GM12874 (cell line): Measurements from ENCODE around the gene YBEY.

Experiments used
- TF ChIP-seq, protein P1 (sequence below): IDR thresholded peaks from 2 replicates; pipeline ENCODE4 v1.5.1; 2011; ENCODE audit warnings: low read depth, mild to moderate bottlenecking, control low read depth, low read length, moderate library complexity; ENCODE audit not compliant: insufficient read depth

The YBEY gene

DNA sequence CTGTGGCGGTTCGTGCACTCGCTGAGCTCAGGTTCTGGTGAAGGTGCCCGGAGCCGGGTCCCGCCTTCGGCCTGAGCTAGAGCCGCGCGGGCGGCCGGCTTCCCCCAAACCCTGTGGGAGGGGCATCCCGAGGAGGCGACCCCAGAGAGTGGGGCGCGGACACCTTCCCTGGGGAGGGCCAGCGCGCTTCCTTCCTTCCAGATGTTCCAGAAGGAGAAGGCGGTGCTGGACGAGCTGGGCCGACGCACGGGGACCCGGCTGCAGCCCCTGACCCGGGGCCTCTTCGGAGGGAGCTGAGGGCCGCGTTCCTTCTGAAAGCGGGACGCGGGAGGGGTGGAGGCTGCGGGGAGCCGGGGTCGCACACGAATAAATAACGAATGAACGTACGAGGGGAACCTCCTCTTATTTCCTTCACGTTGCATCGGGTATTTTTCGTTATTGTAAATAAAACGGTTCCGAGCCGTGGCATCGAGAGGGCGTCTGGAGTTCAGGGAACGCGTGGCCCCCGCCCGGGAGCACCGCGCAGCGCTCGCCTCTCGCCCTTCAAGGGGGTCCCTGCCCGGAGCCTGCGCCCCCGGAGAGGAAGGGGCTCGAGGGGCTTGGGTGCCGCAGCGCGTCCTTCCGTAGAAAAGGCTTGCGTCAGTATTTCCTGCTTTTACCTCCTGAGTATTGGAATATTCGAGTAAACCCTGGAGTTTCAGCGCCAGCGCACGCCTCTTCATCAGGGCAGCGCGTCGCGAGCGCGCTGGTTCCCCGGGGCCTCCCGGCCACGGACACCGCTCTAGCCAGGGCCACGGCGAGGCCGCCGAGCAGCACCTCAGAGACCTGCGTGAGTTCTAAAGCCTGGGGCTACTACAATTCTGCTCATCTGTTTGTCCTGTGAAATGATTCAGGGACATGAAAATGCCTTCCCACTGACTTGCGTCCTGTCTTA is 11.5 kb downstream of the YBEY start:
- TF ChIP-seq, protein P1, sequence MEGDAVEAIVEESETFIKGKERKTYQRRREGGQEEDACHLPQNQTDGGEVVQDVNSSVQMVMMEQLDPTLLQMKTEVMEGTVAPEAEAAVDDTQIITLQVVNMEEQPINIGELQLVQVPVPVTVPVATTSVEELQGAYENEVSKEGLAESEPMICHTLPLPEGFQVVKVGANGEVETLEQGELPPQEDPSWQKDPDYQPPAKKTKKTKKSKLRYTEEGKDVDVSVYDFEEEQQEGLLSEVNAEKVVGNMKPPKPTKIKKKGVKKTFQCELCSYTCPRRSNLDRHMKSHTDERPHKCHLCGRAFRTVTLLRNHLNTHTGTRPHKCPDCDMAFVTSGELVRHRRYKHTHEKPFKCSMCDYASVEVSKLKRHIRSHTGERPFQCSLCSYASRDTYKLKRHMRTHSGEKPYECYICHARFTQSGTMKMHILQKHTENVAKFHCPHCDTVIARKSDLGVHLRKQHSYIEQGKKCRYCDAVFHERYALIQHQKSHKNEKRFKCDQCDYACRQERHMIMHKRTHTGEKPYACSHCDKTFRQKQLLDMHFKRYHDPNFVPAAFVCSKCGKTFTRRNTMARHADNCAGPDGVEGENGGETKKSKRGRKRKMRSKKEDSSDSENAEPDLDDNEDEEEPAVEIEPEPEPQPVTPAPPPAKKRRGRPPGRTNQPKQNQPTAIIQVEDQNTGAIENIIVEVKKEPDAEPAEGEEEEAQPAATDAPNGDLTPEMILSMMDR = no peak

DNA sequence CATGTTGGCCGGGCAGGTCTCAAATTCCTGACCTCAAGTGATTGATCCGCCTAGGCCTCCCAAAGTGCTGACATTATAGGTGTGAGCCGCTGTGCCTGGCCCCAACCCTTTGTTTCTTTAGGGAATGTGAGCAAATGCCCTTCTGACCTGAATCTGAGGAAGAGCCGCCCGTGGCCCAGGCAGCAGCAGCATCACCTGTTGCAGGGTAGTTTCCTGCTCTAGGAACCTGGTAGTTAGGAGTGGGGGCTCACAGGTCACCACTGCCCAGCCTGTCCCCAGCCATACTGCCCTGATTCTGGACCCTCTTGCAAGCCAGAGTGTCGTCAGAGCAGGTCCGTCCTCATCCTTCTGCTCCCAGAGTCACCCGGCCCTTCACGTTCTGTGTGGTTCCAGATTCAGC is 13.0 kb downstream of the YBEY start:
- TF ChIP-seq, protein P1 = no peak

DNA sequence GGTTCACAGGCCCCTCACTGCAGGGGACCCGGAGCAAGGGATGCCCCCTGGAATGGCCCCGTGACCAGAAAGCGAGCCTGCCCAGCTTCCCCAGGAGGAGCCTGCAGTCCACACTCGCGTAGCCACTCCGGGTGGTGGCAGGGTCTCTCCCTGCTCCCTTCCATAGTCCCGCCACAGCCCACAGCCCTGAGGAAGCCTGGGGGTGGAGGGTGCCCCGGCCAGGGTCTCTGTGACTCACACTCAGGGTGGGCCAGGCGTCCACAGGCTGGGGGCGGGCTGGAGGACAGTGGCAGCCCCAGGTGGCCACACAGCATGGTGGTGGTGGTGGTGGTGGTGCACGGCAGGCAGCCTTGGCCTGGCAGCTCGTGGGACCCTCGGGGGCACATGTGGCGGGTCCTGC is 15.6 kb downstream of the YBEY start:
- TF ChIP-seq, protein P1 = no peak

DNA sequence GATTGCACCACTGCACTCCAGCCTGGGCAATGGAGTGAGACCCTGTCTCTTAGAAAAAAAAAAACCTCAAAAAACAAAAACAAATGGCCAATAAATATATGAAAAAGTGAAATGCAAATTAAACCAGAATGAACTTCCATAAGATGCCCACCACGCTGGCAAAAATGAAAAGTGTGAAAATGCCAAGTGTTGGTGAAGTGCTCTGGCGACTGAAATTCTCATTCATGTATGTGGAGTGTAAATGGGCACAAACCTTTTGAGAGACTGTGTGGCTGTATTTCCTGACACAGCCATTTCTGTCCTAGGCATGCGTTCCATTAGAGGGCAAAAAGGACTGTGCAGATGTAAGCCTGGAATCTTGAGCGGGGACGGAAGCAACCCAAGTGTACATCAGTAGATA is 18.3 kb downstream of the YBEY start:
- TF ChIP-seq, protein P1 = no peak

DNA sequence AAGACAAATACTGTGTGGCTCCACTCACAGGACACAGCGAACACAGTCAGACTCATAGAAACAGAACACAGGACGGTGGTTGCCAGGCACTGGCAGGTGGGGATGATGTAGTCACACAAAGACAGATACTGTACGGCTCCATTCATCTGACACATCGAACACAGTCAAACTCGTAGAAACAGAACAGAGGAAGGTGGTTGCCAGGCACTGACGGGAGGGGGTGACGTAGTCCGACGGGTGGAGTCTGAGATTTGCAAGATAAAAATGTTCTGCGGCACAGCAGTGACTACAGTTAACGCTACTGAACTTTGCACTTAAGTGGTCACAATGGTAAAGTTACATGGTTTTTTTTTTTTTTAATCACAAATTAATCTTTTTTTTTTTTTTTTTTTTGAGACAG is 18.8 kb downstream of the YBEY start:
- TF ChIP-seq, protein P1 = no peak

DNA sequence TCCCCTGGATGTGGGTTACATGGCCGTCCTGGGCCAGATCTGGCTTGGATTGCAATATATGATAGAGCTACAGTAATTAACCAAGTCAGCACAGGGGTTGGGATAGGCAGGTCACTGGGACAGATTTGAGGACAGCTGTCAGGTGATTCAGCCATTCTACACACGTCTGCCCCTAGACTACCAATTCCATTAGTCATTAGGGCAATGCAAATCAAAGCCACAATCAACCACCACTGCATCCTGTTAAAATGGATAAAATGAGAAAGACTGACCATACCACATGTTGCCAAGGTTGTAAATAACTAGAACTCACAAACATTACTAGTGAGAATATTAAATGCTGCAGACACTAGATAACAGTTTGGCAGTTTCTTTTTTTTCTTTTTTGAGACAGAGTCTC is 21.5 kb downstream of the YBEY start:
- TF ChIP-seq, protein P1 = no peak

DNA sequence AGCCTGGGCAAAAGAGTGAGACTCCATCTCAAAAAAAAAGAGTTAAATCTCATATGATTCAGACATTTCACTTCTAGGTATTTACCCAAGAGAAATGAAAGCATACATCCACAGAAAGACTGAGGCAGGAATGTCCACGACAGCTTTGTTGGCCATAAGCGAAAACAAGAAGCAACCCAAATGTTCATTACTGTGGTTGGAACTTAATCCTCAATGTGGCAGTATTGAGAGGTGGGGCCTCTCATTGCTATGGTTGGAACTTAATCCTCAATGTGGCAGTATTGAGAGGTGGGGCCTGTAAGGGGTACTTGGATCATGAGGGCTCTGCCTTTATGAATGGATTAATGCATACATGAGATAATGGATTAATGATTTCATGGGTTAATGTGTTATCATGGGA is 22.3 kb downstream of the YBEY start:
- TF ChIP-seq, protein P1 = no peak
